DND-41 (cell line): ENCODE measurements around the gene MIEF2.

Experiments
- CTCF ChIP-seq: IDR thresholded peaks from 2 replicates; pipeline ENCODE4 v1.5.1; 2012; ENCODE audit warnings: borderline replicate concordance, low read length, moderate library complexity, mild to moderate bottlenecking; ENCODE audit not compliant: poor library complexity, severe bottlenecking; ENCODE audit errors: extremely low read depth
- EZH2 ChIP-seq: IDR thresholded peaks from 3 replicates; pipeline ENCODE4 v1.6.1; 2012; ENCODE audit warnings: borderline replicate concordance, low read depth, mild to moderate bottlenecking, moderate library complexity, low read length, inconsistent platforms; ENCODE audit not compliant: severe bottlenecking

- no peak for TF ChIP-seq CTCF
- TF ChIP-seq EZH2: no peak
These were observed 29.9 kb upstream of the MIEF2 start for GRCh38 chr17:18230288-18231141.
